ENCODE data around the gene KLLN. TPM values are rescaled to one million over a fixed set of nuclear protein-coding genes. Genes with fewer than 3 reads are reported as not detected.

KLLN gene
- total and polyA plus RNA-seq, 9 of the 15 experiments (the other 6 are each of a cell fraction or from before 2014, with no cell fraction given) = 0.07 to 0.40 (median 0.25) TPM

GRCh38 chr10:87861953-87862678, 1.2 kb downstream of the KLLN start (continued):
- no peak for TF ChIP-seq CHD7 (IDR thresholded peaks at IDR 0.05; ENCODE audit: low read depth, low read length)
- no peak for TF ChIP-seq TRIM28 (IDR thresholded peaks at IDR 0.05)
- no peak for TF ChIP-seq ZNF77 (CRISPR knock-in tag; IDR thresholded peaks at IDR 0.05)
- no peak for TF ChIP-seq TCF7 (IDR thresholded peaks at IDR 0.05; ENCODE audit: borderline replicate concordance)
- no peak; a peak in 1 of 4 replicates for TF ChIP-seq ETV6 (IDR thresholded peaks at IDR 0.05; ENCODE audit: borderline replicate concordance in 1 of 2, low read depth in 2 of 2, low read length in 1 of 2)
- no peak for TF ChIP-seq ETV6 (CRISPR knock-in tag; IDR thresholded peaks at IDR 0.05; ENCODE audit: borderline replicate concordance)
- TF ChIP-seq TBP (optimal IDR thresholded peaks at IDR 0.05; ENCODE audit: low read depth, low read length) = peak; percentile 90
- TF ChIP-seq ZNF217 (CRISPR knock-in tag; IDR thresholded peaks at IDR 0.05) = no peak
- TF ChIP-seq ILK (tag; IDR thresholded peaks at IDR 0.05; ENCODE audit: borderline replicate concordance, low read depth) = no peak
- TF ChIP-seq ZNF263 (CRISPR knock-in tag; IDR thresholded peaks at IDR 0.05; ENCODE audit: borderline replicate concordance) = no peak
- TF ChIP-seq TFAP4 (CRISPR knock-in tag; IDR thresholded peaks at IDR 0.05; ENCODE audit: borderline replicate concordance) = peak; percentile 86
- 0 out of 2 replicates have a peak, but pooled peaks have one; percentile 9 for TF ChIP-seq ARID3A (IDR thresholded peaks at IDR 0.05; ENCODE audit: borderline replicate concordance, low read depth, low read length)
- no peak for TF ChIP-seq ZNF778 (CRISPR knock-in tag; IDR thresholded peaks at IDR 0.05)
- peak; percentile 53; the same call in 1 of the 2 replicates for TF ChIP-seq ESRRA (IDR thresholded peaks at IDR 0.05; ENCODE audit: borderline replicate concordance, low read depth)
